IMR-90 (cell line): ENCODE measurements around the gene KLHL20. TPM values are rescaled to one million over a fixed set of nuclear protein-coding genes. Genes with fewer than 3 reads are reported as not detected.

Experiments used
- ATAC-seq: fragments of 200-7000 bp; cut with Tn5 transposase; 2 replicates; pipeline ENCODE4 v1.9.1; 2020; ENCODE audit warnings: low read depth, mild to moderate bottlenecking, moderate library complexity
- BruUV-seq: library from RNA; stranded (reverse); fragments of 400-500 nt; replicated peaks from 2 replicates; lab custom pipeline; 2021; lab: Mats Ljungman, UMichigan
- CTCF ChIA-PET: fragments of 300-600 bp; formaldehyde crosslinking; extraction: SDS; loops from one replicate; lab custom pipeline; 2021; ENCODE audit warnings: antibody characterized with exemption; lab: Yijun Ruan, JAX
- POLR2A ChIA-PET: fragments of 300-600 bp; sonication (Branson Sonifier 250); formaldehyde crosslinking; loops from one replicate; lab custom pipeline; 2022; ENCODE audit warnings: antibody characterized with exemption; ENCODE audit not compliant: unreplicated experiment; lab: Charles Lee
- DNase-seq: peaks from one replicate; pipeline ENCODE4 v3.0.0; 2013
- H2AFZ ChIP-seq: replicated peaks from 2 replicates; pipeline ENCODE3; 2013; ENCODE audit warnings: low read length, mild to moderate bottlenecking; ENCODE audit not compliant: poor library complexity
- H2AK5ac ChIP-seq: 2 replicates; pipeline ENCODE4 v1.6.1; 2013; ENCODE audit warnings: low read depth, low read length, inconsistent platforms
- H2AK9ac ChIP-seq: replicated peaks from 2 replicates; pipeline ENCODE3; 2013; ENCODE audit warnings: mild to moderate bottlenecking, low read depth, low read length, moderate library complexity; ENCODE audit not compliant: poor library complexity
- H2BK120ac ChIP-seq: 2 replicates; pipeline ENCODE4 v1.6.1; 2013; ENCODE audit warnings: low read depth, low read length, inconsistent platforms
- H2BK15ac ChIP-seq: 3 replicates; pipeline ENCODE4 v1.6.1; 2013; ENCODE audit warnings: low read depth, low read length, inconsistent platforms
- H2BK20ac ChIP-seq: 2 replicates; pipeline ENCODE4 v1.6.1; 2013; ENCODE audit warnings: low read depth, mild to moderate bottlenecking, inconsistent platforms, low read length, moderate library complexity
- H2BK5ac ChIP-seq: 2 replicates; pipeline ENCODE4 v1.6.1; 2013; ENCODE audit warnings: mild to moderate bottlenecking, low read depth, low read length, inconsistent platforms; ENCODE audit not compliant: poor library complexity, severe bottlenecking
- H3K14ac ChIP-seq: replicated peaks from 2 replicates; pipeline ENCODE4 v1.6.1; 2013; ENCODE audit warnings: low read depth, low read length, inconsistent platforms
- H3K18ac ChIP-seq: 2 replicates; pipeline ENCODE4 v1.6.1; 2013; ENCODE audit warnings: low read depth, low read length, control low read depth
- H3K23ac ChIP-seq: 2 replicates; pipeline ENCODE4 v1.6.1; 2013; ENCODE audit warnings: low read depth, low read length, inconsistent platforms
- H3K27ac ChIP-seq: 2 replicates; pipeline ENCODE4 v1.5.1; 2013; ENCODE audit warnings: mild to moderate bottlenecking, control low read depth, low read length; ENCODE audit not compliant: insufficient read depth
- H3K27me3 ChIP-seq: 2 replicates; pipeline ENCODE4 v1.6.1; 2013; ENCODE audit warnings: low read length; ENCODE audit not compliant: control insufficient read depth, insufficient read depth
- H3K36me3 ChIP-seq: 2 replicates; pipeline ENCODE4 v1.6.1; 2013; ENCODE audit warnings: low read length, mixed read lengths; ENCODE audit not compliant: control insufficient read depth, insufficient read depth
- H3K4ac ChIP-seq: 2 replicates; pipeline ENCODE4 v1.6.1; 2013; ENCODE audit warnings: low read depth, low read length, inconsistent platforms
- H3K4me1 ChIP-seq: 2 replicates; pipeline ENCODE4 v1.6.1; 2013; ENCODE audit warnings: low read length, mixed read lengths; ENCODE audit not compliant: control insufficient read depth, insufficient read depth
- H3K4me2 ChIP-seq: 2 replicates; pipeline ENCODE4 v1.6.1; 2013; ENCODE audit warnings: low read depth, mild to moderate bottlenecking, control low read depth, low read length, moderate library complexity
- H3K4me3 ChIP-seq: 2 replicates; pipeline ENCODE4 v1.5.1; 2013; ENCODE audit warnings: low read depth, mild to moderate bottlenecking, control low read depth, low read length, moderate library complexity; ENCODE audit not compliant: insufficient read depth
- H3K56ac ChIP-seq: 2 replicates; pipeline ENCODE4 v1.6.1; 2013; ENCODE audit warnings: low read length, inconsistent platforms; ENCODE audit not compliant: insufficient read depth; ENCODE audit errors: extremely low read depth
- H3K79me1 ChIP-seq, 2 experiments: 2 replicates each; pipeline ENCODE4 v1.6.1; 2013; ENCODE audit warnings: low read length in 2 of 2, inconsistent platforms in 1 of 2, low read depth in 1 of 2
- H3K9ac ChIP-seq: 2 replicates; pipeline ENCODE4 v1.6.1; 2013; ENCODE audit warnings: low read depth, low read length, control low read depth
- H3K9me1 ChIP-seq: 2 replicates; pipeline ENCODE4 v1.6.1; 2013; ENCODE audit warnings: low read length, inconsistent platforms; ENCODE audit not compliant: insufficient read depth
- H3K9me3 ChIP-seq: 2 replicates; pipeline ENCODE4 v1.6.1; 2013; ENCODE audit warnings: low read length; ENCODE audit not compliant: control insufficient read depth, insufficient read depth
- H4K20me1 ChIP-seq: 2 replicates; pipeline ENCODE4 v1.6.1; 2013; ENCODE audit warnings: low read length, inconsistent platforms; ENCODE audit not compliant: insufficient read depth
- H4K5ac ChIP-seq: 2 replicates; pipeline ENCODE4 v1.6.1; 2013; ENCODE audit warnings: mild to moderate bottlenecking, low read depth, low read length, control low read depth
- H4K8ac ChIP-seq, 2 experiments: 2 replicates each; pipeline ENCODE4 v1.6.1; 2013; ENCODE audit warnings: low read depth in 2 of 2, low read length in 2 of 2, control low read depth in 1 of 2, inconsistent platforms in 1 of 2
- H4K91ac ChIP-seq: 2 replicates; pipeline ENCODE4 v1.6.1; 2013; ENCODE audit warnings: low read depth, low read length, inconsistent platforms; ENCODE audit not compliant: insufficient read depth
- BHLHE40 ChIP-seq: fragments of 150-350 bp; IDR thresholded peaks from 2 replicates; pipeline ENCODE4 v1.6.1; 2016; ENCODE audit warnings: mild to moderate bottlenecking, low read depth, low read length
- CEBPB ChIP-seq: IDR thresholded peaks from 2 replicates; pipeline ENCODE4 v1.6.1; 2012; ENCODE audit warnings: low read depth, low read length, improper control_type of control experiment
- CHD1 ChIP-seq: IDR thresholded peaks from 2 replicates; pipeline ENCODE4 v1.6.1; 2012; ENCODE audit warnings: low read depth, low read length, improper control_type of control experiment
- CTCF ChIP-seq: conservative IDR thresholded peaks from 2 replicates; pipeline ENCODE4 v1.5.1; 2012; ENCODE audit warnings: mild to moderate bottlenecking, low read depth, low read length, improper control_type of control experiment
- FOS ChIP-seq: fragments of 150-350 bp; IDR thresholded peaks from 2 replicates; pipeline ENCODE4 v1.6.1; 2016; ENCODE audit warnings: low read depth, low read length
- MAFK ChIP-seq: IDR thresholded peaks from 2 replicates; pipeline ENCODE4 v1.6.1; 2012; ENCODE audit warnings: low read depth, low read length, improper control_type of control experiment
- MAZ ChIP-seq: IDR thresholded peaks from 2 replicates; pipeline ENCODE4 v1.6.1; 2012; ENCODE audit warnings: low read depth, mild to moderate bottlenecking, low read length, improper control_type of control experiment, moderate library complexity, borderline replicate concordance
- MXI1 ChIP-seq: IDR thresholded peaks from 2 replicates; pipeline ENCODE4 v1.6.1; 2012; ENCODE audit warnings: low read depth, mild to moderate bottlenecking, low read length, moderate library complexity, borderline replicate concordance
- NFE2L2 ChIP-seq: fragments of 150-350 bp; IDR thresholded peaks from 2 replicates; pipeline ENCODE4 v1.6.1; 2016; ENCODE audit warnings: low read depth, mild to moderate bottlenecking, low read length
- POLR2A ChIP-seq: IDR thresholded peaks from 2 replicates; pipeline ENCODE4 v1.6.1; 2012; ENCODE audit warnings: mild to moderate bottlenecking, low read depth, low read length
- RAD21 ChIP-seq: IDR thresholded peaks from 2 replicates; pipeline ENCODE4 v1.6.1; 2012; ENCODE audit warnings: low read length, improper control_type of control experiment
- RCOR1 ChIP-seq: IDR thresholded peaks from 2 replicates; pipeline ENCODE4 v1.6.1; 2012; ENCODE audit warnings: mild to moderate bottlenecking, low read length, improper control_type of control experiment; ENCODE audit not compliant: insufficient replicate concordance
- RFX5 ChIP-seq: IDR thresholded peaks from 2 replicates; pipeline ENCODE4 v1.8.0; 2012; ENCODE audit warnings: low read depth, mild to moderate bottlenecking, low read length, moderate library complexity
- SMC3 ChIP-seq: fragments of 150-350 bp; IDR thresholded peaks from 2 replicates; pipeline ENCODE4 v1.6.1; 2016; ENCODE audit warnings: low read depth, mild to moderate bottlenecking, antibody characterized with exemption, low read length, moderate library complexity
- WGBS, 2 experiments: methylation state at CpG; one replicate each; pipeline versions ENCODE4 v1.1.5 to v1.1.7; 2013; ENCODE audit warnings: missing lambda C conversion rate in 2 of 2; ENCODE audit not compliant: insufficient read length in 1 of 2; ENCODE audit errors: extremely low coverage in 2 of 2; 5-methylcytosine and 5-hydroxymethylcytosine counted together
- dilution Hi-C: fragments of 300-500 bp; cut with HindIII; formaldehyde crosslinking; loops from one replicate; pipeline ENCODE4 v1.14.3; 2018; ENCODE audit warnings: low sequenced_read_pairs; ENCODE audit not compliant: unreplicated experiment
- in situ Hi-C: fragments of 300-500 bp; cut with MboI; formaldehyde crosslinking; loops from 3 replicates; pipeline ENCODE4 v1.14.3; 2019; ENCODE audit warnings: low sequenced_read_pairs, inconsistent platforms, mixed read lengths
- intact Hi-C: fragments of 100-400 bp; cut with micrococcal nuclease; formaldehyde crosslinking; loops from 2 replicates; pipeline ENCODE4 v1.10.0; 2022
- polyA plus RNA-seq, 3 experiments: library from polyadenylated mRNA; depleted of rRNA; stranded (reverse); fragments of >200 nt; gene quantifications; 2 replicates each; pipeline ENCODE4 v1.2.3, GENCODE V29; 2012; ENCODE audit warnings: low replicate concordance in 1 of 3
- total RNA-seq: library from RNA; depleted of rRNA; stranded (reverse); fragments of >200 nt; gene quantifications from 2 replicates; pipeline ENCODE4 v1.2.3, GENCODE V29; 2012
- TF ChIP-seq, protein P1 (sequence below): fragments of 150-350 bp; IDR thresholded peaks from 2 replicates; pipeline ENCODE4 v1.6.1; 2016; ENCODE audit warnings: low read depth, mild to moderate bottlenecking, low read length, moderate library complexity, borderline replicate concordance
- TF ChIP-seq, protein P2 (sequence below): fragments of 150-350 bp; IDR thresholded peaks from 2 replicates; pipeline ENCODE4 v1.6.1; 2017; ENCODE audit warnings: mild to moderate bottlenecking, antibody characterized with exemption, low read length, low read depth

KLHL20 gene
- total and polyA plus RNA-seq, 2 of the 4 experiments (the other 2 are of a cell fraction): 13.5 to 23.3 TPM

GRCh38 chr1:173779936-173780335 lies 65.2 kb downstream of the KLHL20 start:
- no peak for ATAC-seq
- Histone ChIP-seq H4K91ac (no peak overlapping the region), H3K27me3 (no peaks in the 10 kb centered on the region), H4K5ac (no peak overlapping the region), H3K4me3 (no peak overlapping the region), H3K9me3 (no peaks in the 10 kb centered on the region), H3K14ac (no peak overlapping the region), H4K20me1 (no peaks in the 10 kb centered on the region), H3K79me1 (peaks cover 3 to 6% of the 10 kb centered on the region in 2 experiments; a peak in 1 of 4 replicates), H2AFZ (no peak overlapping the region), H3K4me1 (no peaks in the 10 kb centered on the region), H2BK5ac (no peak overlapping the region), H3K4me2 (no peak overlapping the region), H3K9ac (no peak overlapping the region), H3K18ac (no peak overlapping the region), H2BK20ac (no peak overlapping the region), H2AK9ac (no peak overlapping the region), H2BK15ac (no peak overlapping the region), H3K27ac (no peak overlapping the region), H3K23ac (no peak overlapping the region), H3K9me1 (0 out of 2 replicates have a peak, but pooled peaks cover 3% of the 10 kb centered on the region), H3K36me3 (peaks cover 29% of the 10 kb centered on the region), H3K56ac (no peak overlapping the region), H4K8ac (no peak overlapping the region), H2AK5ac (no peak overlapping the region), H2BK120ac (no peak overlapping the region), H3K4ac (no peak overlapping the region)
- CTCF ChIA-PET: no interaction called here
- POLR2A ChIA-PET: no interaction called here
- BruUV-seq: no TSS peak
- in situ Hi-C loops (no loop called here), intact Hi-C loops (no loop called here), dilution Hi-C loops (no loop called here)
- no peak for DNase-seq
- WGBS, 2 experiments: no CpG with 5 or more reads among the region's 4 CpGs
- no peak for TF ChIP-seq RAD21
- TF ChIP-seq BHLHE40: no peak
- TF ChIP-seq NFE2L2: no peak
- no peak for TF ChIP-seq MXI1
- TF ChIP-seq SMC3: no peak
- no peak for TF ChIP-seq RFX5
- TF ChIP-seq, protein P1, sequence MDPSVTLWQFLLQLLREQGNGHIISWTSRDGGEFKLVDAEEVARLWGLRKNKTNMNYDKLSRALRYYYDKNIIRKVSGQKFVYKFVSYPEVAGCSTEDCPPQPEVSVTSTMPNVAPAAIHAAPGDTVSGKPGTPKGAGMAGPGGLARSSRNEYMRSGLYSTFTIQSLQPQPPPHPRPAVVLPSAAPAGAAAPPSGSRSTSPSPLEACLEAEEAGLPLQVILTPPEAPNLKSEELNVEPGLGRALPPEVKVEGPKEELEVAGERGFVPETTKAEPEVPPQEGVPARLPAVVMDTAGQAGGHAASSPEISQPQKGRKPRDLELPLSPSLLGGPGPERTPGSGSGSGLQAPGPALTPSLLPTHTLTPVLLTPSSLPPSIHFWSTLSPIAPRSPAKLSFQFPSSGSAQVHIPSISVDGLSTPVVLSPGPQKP: no peak
- TF ChIP-seq, protein P2, sequence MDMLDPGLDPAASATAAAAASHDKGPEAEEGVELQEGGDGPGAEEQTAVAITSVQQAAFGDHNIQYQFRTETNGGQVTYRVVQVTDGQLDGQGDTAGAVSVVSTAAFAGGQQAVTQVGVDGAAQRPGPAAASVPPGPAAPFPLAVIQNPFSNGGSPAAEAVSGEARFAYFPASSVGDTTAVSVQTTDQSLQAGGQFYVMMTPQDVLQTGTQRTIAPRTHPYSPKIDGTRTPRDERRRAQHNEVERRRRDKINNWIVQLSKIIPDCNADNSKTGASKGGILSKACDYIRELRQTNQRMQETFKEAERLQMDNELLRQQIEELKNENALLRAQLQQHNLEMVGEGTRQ: no peak
- no peak for TF ChIP-seq CEBPB
- no peak for TF ChIP-seq CTCF
- no peak for TF ChIP-seq FOS
- TF ChIP-seq MAZ: no peak
- no peak for TF ChIP-seq CHD1
- no peak for TF ChIP-seq RCOR1
- no peak for TF ChIP-seq MAFK
- TF ChIP-seq POLR2A: no peak
